CD4-positive, alpha-beta T cell treated with Interleukin-15 for 1 hour (primary cell): ENCODE data around the gene LRRC30.

Source experiments
- DNase-seq: peaks from one replicate; pipeline ENCODE4 v3.0.0-alpha.2; 2020

LRRC30 gene

GRCh38 chr18:7242926-7243325 is 12.0 kb downstream of the LRRC30 start:
- DNase-seq, result no peak

- no peak for DNase-seq
These were observed 18.0 kb downstream of the LRRC30 start for GRCh38 chr18:7248877-7249276.

GRCh38 chr18:7254163-7254562 is 23.3 kb downstream of the LRRC30 start:
- DNase-seq, result no peak

GRCh38 chr18:7255054-7255453 is 24.2 kb downstream of the LRRC30 start:
- no peak for DNase-seq

GRCh38 chr18:7255643-7256042 is 24.8 kb downstream of the LRRC30 start:
- DNase-seq, result no peak

GRCh38 chr18:7256618-7257425 is 25.9 kb downstream of the LRRC30 start:
- DNase-seq, result no peak

- no peak for DNase-seq
These were observed 26.5 kb downstream of the LRRC30 start for GRCh38 chr18:7257426-7257740.

- DNase-seq, result no peak
These were observed 28.6 kb downstream of the LRRC30 start for GRCh38 chr18:7259475-7259874.

- DNase-seq, result no peak
These were observed 30.3 kb downstream of the LRRC30 start for GRCh38 chr18:7261199-7261598.

- DNase-seq, result no peak
These were observed 37.1 kb downstream of the LRRC30 start for GRCh38 chr18:7267973-7268372.

GRCh38 chr18:7269942-7270341 is 39.1 kb downstream of the LRRC30 start:
- DNase-seq, result no peak

- no peak for DNase-seq
These were observed 41.6 kb downstream of the LRRC30 start for GRCh38 chr18:7272311-7273049.

- DNase-seq, result peak; percentile 24
These were observed 42.5 kb downstream of the LRRC30 start for GRCh38 chr18:7273301-7273921.

GRCh38 chr18:7281579-7281978 is 50.7 kb downstream of the LRRC30 start:
- no peak for DNase-seq
